ENCODE data around the gene MTHFD2L.

DNA sequence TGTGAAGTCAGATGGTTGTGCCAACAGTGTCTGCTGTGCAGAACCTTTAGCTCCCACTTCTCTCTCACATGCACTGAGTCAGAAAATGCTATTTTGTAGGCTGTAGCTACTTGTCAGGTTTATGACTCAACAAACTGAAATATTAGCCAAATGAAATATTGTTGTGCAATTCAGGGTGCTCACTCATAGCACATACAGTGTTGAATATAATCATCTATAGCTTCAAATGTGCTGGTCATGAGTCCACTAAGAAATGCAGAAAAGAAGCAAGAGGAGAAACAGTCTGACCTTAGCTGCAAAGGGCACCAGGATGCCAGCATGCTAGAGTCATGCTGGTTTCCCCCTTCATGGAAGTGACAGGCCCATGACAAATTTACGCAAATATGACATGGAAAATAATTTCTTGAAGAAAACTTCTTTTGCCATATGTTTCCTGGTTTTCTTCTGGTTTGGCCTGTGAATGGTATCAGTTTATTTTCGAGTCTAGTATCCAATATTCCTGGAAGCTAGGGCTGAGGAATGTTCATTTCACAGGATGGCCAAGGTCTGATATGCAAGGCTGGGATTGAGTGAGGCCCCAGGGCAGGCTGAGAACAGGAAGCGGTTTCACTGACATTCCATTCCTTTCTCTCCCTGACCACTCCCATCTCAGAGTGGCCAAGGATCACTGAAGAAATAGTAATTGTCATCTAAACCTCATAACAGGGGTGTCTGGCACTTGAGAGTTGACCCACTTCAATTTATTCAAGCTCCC lies 48.6 kb upstream of the MTHFD2L start:
- no peak for TF ChIP-seq TAF1 (IDR thresholded peaks at IDR 0.05; ENCODE audit: low read depth)
- no peak for TF ChIP-seq REST (IDR thresholded peaks at IDR 0.05; ENCODE audit: low read depth)
- TF ChIP-seq USF1 (IDR thresholded peaks at IDR 0.05), result no peak
- peak; percentile 48; the same call in 1 of the 2 replicates for TF ChIP-seq FOXM1 (IDR thresholded peaks at IDR 0.05; ENCODE audit: borderline replicate concordance, low read depth)
- TF ChIP-seq CEBPB (IDR thresholded peaks at IDR 0.05), result peak; percentile 92
- TF ChIP-seq, protein P1, sequence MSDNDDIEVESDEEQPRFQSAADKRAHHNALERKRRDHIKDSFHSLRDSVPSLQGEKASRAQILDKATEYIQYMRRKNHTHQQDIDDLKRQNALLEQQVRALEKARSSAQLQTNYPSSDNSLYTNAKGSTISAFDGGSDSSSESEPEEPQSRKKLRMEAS (IDR thresholded peaks at IDR 0.05), result no peak; the same call in 1 of the 2 replicates
- TF ChIP-seq EGR1 (IDR thresholded peaks at IDR 0.05), result no peak
- TF ChIP-seq EP300 (IDR thresholded peaks at IDR 0.05; ENCODE audit: borderline replicate concordance), result peak; percentile 73; the same call in 1 of the 2 replicates
- TF ChIP-seq ZBTB7A (IDR thresholded peaks at IDR 0.05; ENCODE audit: low read depth), result no peak
- TF ChIP-seq YY1 (IDR thresholded peaks at IDR 0.05; ENCODE audit: low read depth), result no peak
- peak; percentile 47 for TF ChIP-seq NFIC (IDR thresholded peaks at IDR 0.05)
- peak; percentile 55; the same call in 1 of the 2 replicates for TF ChIP-seq TCF12 (IDR thresholded peaks at IDR 0.05; ENCODE audit: low read depth)
- TF ChIP-seq CREB1 (IDR thresholded peaks at IDR 0.05; ENCODE audit: low read depth), result no peak

Measured in Ishikawa (cell line).